ENCODE results near the gene RXRB. TPM values are rescaled to one million over a fixed set of nuclear protein-coding genes. Genes with fewer than 3 reads are reported as not detected.

The RXRB gene
- total RNA-seq, 1 experiment from 2014 or later, result 49.9 TPM

DNA sequence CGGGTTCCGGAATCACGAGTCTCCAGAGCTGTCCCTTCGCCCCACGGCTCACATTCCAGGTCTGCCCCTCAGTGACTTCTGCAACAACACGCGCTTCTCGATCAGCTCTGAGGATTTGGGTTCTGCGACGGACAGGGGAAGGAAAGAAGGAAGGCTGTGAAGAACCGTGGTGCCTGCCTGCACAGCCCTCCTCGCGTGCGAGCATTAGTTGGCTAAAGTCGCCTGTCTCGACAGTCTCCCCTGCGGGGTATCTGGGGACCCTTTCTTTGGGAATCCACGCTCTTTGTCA is 48.1 kb upstream of the RXRB start:
- POLR2A ChIA-PET, result interaction anchor here (0.6 to 4.0 kb wide), 10 partner anchors 10 to 277 kb away, joined by 3 to 24 read pairs (median 6); partner anchors contain the start of genes B3GALT4, RPS18 and VPS52
- no peak for DNase-seq (ENCODE audit: low read depth, low spot score)
- Histone ChIP-seq H3K4me1 (ENCODE audit: control insufficient read depth in 1 of 2, insufficient read depth in 2 of 2, low read length in 2 of 2) (peaks cover 16 to 37% of the 10 kb centered on the region in 2 experiments), H3K9ac (ENCODE audit: low read length) (peak overlapping the region; percentile 88), H4K20me1 (ENCODE audit: insufficient read depth) (no peaks in the 10 kb centered on the region), H3K27ac (ENCODE audit: low read depth, low read length) (peak overlapping the region; percentile 74), H3K36me3 (ENCODE audit: control insufficient read depth in 1 of 2, insufficient read depth in 2 of 2, low read length in 2 of 2) (no peaks in the 10 kb centered on the region), H2AFZ (ENCODE audit: low read depth, low read length, poor library complexity, severe bottlenecking) (no peak overlapping the region), H3K4me2 (ENCODE audit: low read length) (peak overlapping the region; percentile 99), H3K9me3 (ENCODE audit: control insufficient read depth in 1 of 2, insufficient read depth in 1 of 2, low read depth in 1 of 2, low read length in 2 of 2) (no peaks in the 10 kb centered on the region), H3K27me3 (ENCODE audit: insufficient read depth, low read length) (no peaks in the 10 kb centered on the region), H3K4me3 (replicated peaks in 1 of 2; ENCODE audit: low read depth in 1 of 2, low read length in 2 of 2) (peak overlapping the region; percentile 74 to 85), H3K9me2 (ENCODE audit: insufficient read depth) (no peaks in the 10 kb centered on the region), H3K79me2 (ENCODE audit: insufficient read depth, low read length) (no peaks in the 10 kb centered on the region)
- CTCF ChIA-PET, result interaction anchor here (0.9 to 4.3 kb wide), 20 partner anchors 9 to 315 kb away, joined by 3 to 49 read pairs (median 6); partner anchors contain the start of genes HSD17B8, RING1, RPS18 and VPS52
- intact Hi-C loops (cut with micrococcal nuclease), result loop anchor here (1.0 to 2.0 kb wide), 4 partner anchors 44 to 234 kb away; partner anchors contain the start of gene HSD17B8
- TF ChIP-seq CBX3 (IDR thresholded peaks at IDR 0.05; ENCODE audit: low read depth), result no peak
- TF ChIP-seq, protein P1, sequence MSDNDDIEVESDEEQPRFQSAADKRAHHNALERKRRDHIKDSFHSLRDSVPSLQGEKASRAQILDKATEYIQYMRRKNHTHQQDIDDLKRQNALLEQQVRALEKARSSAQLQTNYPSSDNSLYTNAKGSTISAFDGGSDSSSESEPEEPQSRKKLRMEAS (IDR thresholded peaks at IDR 0.05), result no peak
- no peak for TF ChIP-seq REST (IDR thresholded peaks at IDR 0.05; ENCODE audit: low read depth)
- TF ChIP-seq EZH2 (IDR thresholded peaks at IDR 0.05), result no peak
- no peak for TF ChIP-seq EZH2phosphoT487 (IDR thresholded peaks at IDR 0.05; ENCODE audit: borderline replicate concordance)
- TF ChIP-seq ZNF274 (IDR thresholded peaks at IDR 0.05; ENCODE audit: low read depth, low read length), result no peak
- TF ChIP-seq, protein P2, sequence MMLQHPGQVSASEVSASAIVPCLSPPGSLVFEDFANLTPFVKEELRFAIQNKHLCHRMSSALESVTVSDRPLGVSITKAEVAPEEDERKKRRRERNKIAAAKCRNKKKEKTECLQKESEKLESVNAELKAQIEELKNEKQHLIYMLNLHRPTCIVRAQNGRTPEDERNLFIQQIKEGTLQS (IDR thresholded peaks at IDR 0.05), result no peak
- TF ChIP-seq RAD21 (IDR thresholded peaks at IDR 0.05; ENCODE audit: low read depth), result no peak
- TF ChIP-seq ZBTB33 (IDR thresholded peaks at IDR 0.05; ENCODE audit: extremely low read depth, insufficient replicate concordance, low read length), result no peak
- TF ChIP-seq ZFX (IDR thresholded peaks at IDR 0.05), result no peak
- TF ChIP-seq SRF (IDR thresholded peaks at IDR 0.05; ENCODE audit: low read depth), result no peak
- no peak for TF ChIP-seq CTCF (IDR thresholded peaks at IDR 0.05 in 2 of 3, conservative IDR thresholded peaks at IDR 0.05 in 1 of 3; ENCODE audit: borderline replicate concordance in 1 of 3, insufficient read depth in 1 of 3, low read depth in 2 of 3, low read length in 2 of 3)
- no peak for TF ChIP-seq CEBPB (IDR thresholded peaks at IDR 0.05; ENCODE audit: low read depth)
- TF ChIP-seq JUND (IDR thresholded peaks at IDR 0.05), result no peak
- no peak for TF ChIP-seq ELF1 (IDR thresholded peaks at IDR 0.05; ENCODE audit: borderline replicate concordance, low read depth)
- no peak for TF ChIP-seq SP1 (IDR thresholded peaks at IDR 0.05; ENCODE audit: low read depth)
- no peak for TF ChIP-seq YY1 (IDR thresholded peaks at IDR 0.05; ENCODE audit: extremely low read depth, insufficient replicate concordance, low read depth, low read length)
- no peak for TF ChIP-seq EGR1 (IDR thresholded peaks at IDR 0.05; ENCODE audit: low read depth)
- no peak for TF ChIP-seq TCF7L2 (IDR thresholded peaks at IDR 0.05; ENCODE audit: borderline replicate concordance, extremely low read depth, insufficient read depth, insufficient read length)
- RAD21 ChIA-PET (ENCODE audit: low non-redundant PET in 1 of 2, low total read pairs in 2 of 2, uncharacterized antibody in 2 of 2, unreplicated experiment in 2 of 2), result interaction anchor here (0.7 to 1.4 kb wide), 4 partner anchors 40 to 88 kb away, joined by 3 to 6 read pairs (median 5); partner anchors contain the start of gene RING1 (in 1 of the 2)
- peak; percentile 15 for ATAC-seq
- TSS peak; percentile 85 for BruUV-seq (replicated peaks)

Data from HCT116 (cell line).